Hindlimb muscle (tissue), 1 donor: ENCODE data around the gene USP2. TPM values are rescaled to one million over a fixed set of nuclear protein-coding genes. Genes with fewer than 3 reads are reported as not detected.

ENCODE experiments used
- DNase-seq: peaks from one replicate; pipeline ENCODE4 v3.0.0-alpha.2; 2013
- polyA plus RNA-seq: library from polyadenylated mRNA; unstranded; fragments of 120-200 nt; gene quantifications from one replicate; pipeline ENCODE4 v1.2.1, GENCODE V29; 2013; ENCODE audit not compliant: insufficient read length

The USP2 gene
- 60.0 TPM for polyA plus RNA-seq

- DNase-seq = peak; percentile 96
These were observed at the start of gene USP2 for GRCh38 chr11:119381181-119381988. USP2 (minus strand) TSS chr11:119381690; CDS start chr11:119373480, 8,210 bp downstream.

GRCh38 chr11:119427279-119427678, 45.8 kb upstream of the USP2 start:
- DNase-seq = no peak

GRCh38 chr11:119426142-119426541, 44.7 kb upstream of the USP2 start:
- no peak for DNase-seq

GRCh38 chr11:119424775-119425174, 43.3 kb upstream of the USP2 start:
- no peak for DNase-seq

- DNase-seq = no peak
These were observed 42.8 kb upstream of the USP2 start for GRCh38 chr11:119424276-119424675.

- DNase-seq = no peak
These were observed 42.2 kb upstream of the USP2 start for GRCh38 chr11:119423509-119424254.

GRCh38 chr11:119422809-119423508, 41.5 kb upstream of the USP2 start, which contains the start of gene THY1:
THY1 (minus strand) TSS chr11:119423172; CDS start chr11:119420905, 2,267 bp downstream.
- peak; percentile 84 for DNase-seq

GRCh38 chr11:119421941-119422808, 40.7 kb upstream of the USP2 start:
- DNase-seq = peak; percentile 55

- no peak for DNase-seq
These were observed 39.9 kb upstream of the USP2 start for GRCh38 chr11:119421351-119421750.

- DNase-seq = no peak
These were observed 39.1 kb upstream of the USP2 start for GRCh38 chr11:119420631-119421030.

- DNase-seq = no peak
These were observed 38.5 kb upstream of the USP2 start for GRCh38 chr11:119419834-119420492.

- no peak for DNase-seq
These were observed 37.8 kb upstream of the USP2 start for GRCh38 chr11:119419246-119419645.

- no peak for DNase-seq
These were observed 37.3 kb upstream of the USP2 start for GRCh38 chr11:119418759-119419158.

GRCh38 chr11:119417726-119418540, 36.4 kb upstream of the USP2 start:
- DNase-seq = no peak

- peak; percentile 38 for DNase-seq
These were observed 35.4 kb upstream of the USP2 start for GRCh38 chr11:119416606-119417580.

GRCh38 chr11:119415966-119416365, 34.5 kb upstream of the USP2 start:
- no peak for DNase-seq

GRCh38 chr11:119415517-119415916, 34.0 kb upstream of the USP2 start:
- no peak for DNase-seq

- no peak for DNase-seq
These were observed 33.2 kb upstream of the USP2 start for GRCh38 chr11:119414734-119415133.

- DNase-seq = no peak
These were observed 32.8 kb upstream of the USP2 start for GRCh38 chr11:119414321-119414720.
